ENCODE results near the gene AP1G2. TPM values are rescaled to one million over a fixed set of nuclear protein-coding genes. Genes with fewer than 3 reads are reported as not detected.

The AP1G2 gene, protein sequence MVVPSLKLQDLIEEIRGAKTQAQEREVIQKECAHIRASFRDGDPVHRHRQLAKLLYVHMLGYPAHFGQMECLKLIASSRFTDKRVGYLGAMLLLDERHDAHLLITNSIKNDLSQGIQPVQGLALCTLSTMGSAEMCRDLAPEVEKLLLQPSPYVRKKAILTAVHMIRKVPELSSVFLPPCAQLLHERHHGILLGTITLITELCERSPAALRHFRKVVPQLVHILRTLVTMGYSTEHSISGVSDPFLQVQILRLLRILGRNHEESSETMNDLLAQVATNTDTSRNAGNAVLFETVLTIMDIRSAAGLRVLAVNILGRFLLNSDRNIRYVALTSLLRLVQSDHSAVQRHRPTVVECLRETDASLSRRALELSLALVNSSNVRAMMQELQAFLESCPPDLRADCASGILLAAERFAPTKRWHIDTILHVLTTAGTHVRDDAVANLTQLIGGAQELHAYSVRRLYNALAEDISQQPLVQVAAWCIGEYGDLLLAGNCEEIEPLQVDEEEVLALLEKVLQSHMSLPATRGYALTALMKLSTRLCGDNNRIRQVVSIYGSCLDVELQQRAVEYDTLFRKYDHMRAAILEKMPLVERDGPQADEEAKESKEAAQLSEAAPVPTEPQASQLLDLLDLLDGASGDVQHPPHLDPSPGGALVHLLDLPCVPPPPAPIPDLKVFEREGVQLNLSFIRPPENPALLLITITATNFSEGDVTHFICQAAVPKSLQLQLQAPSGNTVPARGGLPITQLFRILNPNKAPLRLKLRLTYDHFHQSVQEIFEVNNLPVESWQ
- 10.2 and 15.8 TPM in 2 replicates for total RNA-seq (2014; rRNA removed; shearing (Covaris generic))

DNA sequence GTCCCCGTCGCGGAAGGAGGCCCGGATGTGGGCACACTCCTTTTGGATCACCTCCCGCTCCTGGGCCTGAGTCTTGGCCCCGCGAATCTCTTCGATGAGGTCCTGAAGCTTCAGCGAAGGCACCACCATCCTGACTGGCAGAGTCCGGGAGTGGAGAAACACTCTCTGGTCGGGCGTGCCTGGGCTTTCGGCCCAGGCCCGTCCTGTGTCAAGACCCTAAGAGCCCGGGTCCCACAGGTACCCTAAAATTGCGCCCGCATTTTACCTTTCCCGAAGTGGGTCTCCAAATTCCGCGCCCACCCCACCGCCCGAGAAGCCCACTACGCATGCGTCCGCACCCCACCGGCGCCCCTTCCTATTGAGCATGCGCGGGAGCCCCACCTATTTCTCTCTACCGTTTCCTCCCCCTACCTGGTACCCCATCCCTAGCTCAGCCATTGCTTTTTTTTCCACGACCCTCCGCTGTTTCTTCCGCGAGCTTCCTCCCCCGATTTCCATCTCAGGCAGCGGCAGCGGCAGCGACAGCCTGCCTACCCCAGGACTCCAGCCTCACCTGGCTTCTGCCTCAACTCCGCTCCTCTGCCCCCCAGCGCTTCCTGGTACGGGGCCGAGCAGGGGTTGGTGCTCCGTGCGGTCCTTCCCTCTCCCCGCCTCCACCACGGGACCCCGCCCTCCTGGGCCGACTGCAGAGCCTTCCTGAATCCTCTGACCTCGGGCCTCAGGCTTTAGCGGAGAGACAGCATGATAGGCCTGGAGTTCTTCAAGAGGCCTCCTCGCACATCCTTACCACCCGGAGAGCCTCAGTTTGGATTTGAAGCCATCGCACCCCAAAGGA lies at the start of gene AP1G2:
Gene AP1G2, minus strand, starts transcription at position 606 of the 835 bp plus-strand sequence. Its CDS starts 477 bp downstream, at position 129.

DNA sequence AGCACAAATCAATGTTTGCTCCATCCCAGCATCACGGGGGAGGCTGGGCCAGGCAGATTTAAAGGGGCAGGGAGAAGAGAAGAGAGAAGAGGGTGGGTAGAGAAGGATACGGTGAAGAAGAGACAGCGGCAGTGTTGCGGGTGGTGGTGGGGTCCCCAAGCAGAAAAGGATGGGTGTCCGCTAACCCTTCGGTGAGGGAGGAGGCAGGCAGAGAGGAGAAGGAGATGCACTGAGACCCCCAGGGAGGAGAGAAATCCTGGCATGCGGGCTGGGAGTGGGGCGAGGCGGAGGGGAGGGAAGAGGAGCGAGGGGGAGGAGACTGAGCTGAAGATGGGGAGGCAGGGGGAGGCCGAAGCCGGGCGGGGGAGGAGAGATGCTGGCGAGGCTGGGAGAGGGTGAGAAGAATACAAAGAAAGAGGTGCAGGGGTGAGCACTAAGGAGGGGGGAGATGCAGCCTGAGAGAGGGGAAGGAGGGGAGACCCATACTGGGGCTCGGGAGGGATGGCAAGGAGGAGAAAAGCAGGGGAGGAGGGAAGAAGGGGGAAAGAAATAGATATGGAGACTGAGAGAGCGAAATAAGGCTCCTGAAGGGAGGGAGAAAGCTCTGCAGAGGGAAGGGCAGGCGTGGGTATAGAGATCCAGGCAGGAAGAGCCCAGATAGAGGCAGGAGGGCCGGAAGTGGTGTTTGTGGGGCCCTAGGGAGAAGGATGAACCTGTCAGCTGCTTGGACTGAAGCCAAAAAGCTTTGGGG lies 11.1 kb upstream of the AP1G2 start, which contains the start of gene JPH4:
Gene JPH4, minus strand, starts transcription at position 231 of the 751 bp plus-strand sequence. CDS start 1,337 bp downstream, outside the sequence.

DNA sequence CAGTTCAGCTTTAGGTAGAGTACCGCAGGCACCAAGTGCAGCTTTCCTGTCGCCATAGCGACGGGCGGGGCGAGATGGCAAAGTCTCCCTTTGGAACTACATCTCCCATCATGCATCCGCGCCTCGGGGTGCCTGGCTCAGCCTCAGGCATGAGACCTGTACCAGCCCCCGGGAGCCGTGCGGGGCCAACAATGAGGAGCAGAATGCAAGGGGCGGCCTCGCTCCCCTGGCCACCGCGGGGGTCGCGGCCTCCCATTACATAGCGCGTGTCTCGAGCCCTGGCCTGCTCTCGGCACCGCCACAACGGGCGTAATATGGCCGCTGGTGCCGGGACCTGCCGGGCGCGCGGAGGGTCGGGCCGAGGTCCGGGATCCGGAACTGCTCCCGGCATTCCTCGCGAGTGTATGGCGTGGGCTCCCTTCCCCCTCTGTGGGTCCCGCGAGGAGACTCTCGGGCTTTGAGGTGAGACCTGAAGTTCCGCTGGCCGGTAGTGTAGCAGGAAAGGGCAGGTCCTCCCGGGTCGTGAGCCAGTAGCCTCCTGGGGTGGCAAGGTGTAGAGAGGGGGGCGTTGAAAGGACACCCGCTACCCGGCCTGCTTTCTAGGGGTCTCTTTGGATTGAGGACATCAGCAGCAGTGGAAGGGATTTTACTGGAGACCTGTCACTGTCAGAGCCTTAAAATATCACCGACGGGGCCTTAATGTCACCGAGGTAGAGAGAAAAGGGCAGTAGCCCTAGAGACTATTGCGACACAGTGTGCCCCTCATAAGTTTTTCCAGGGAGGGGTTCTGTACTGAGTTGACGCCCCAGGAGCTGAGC lies 11.5 kb downstream of the AP1G2 start, which contains the start of gene THTPA:
Gene THTPA, plus strand, starts transcription at position 390 of the 818 bp plus-strand sequence. CDS start 487 bp downstream, outside the sequence.

DNA sequence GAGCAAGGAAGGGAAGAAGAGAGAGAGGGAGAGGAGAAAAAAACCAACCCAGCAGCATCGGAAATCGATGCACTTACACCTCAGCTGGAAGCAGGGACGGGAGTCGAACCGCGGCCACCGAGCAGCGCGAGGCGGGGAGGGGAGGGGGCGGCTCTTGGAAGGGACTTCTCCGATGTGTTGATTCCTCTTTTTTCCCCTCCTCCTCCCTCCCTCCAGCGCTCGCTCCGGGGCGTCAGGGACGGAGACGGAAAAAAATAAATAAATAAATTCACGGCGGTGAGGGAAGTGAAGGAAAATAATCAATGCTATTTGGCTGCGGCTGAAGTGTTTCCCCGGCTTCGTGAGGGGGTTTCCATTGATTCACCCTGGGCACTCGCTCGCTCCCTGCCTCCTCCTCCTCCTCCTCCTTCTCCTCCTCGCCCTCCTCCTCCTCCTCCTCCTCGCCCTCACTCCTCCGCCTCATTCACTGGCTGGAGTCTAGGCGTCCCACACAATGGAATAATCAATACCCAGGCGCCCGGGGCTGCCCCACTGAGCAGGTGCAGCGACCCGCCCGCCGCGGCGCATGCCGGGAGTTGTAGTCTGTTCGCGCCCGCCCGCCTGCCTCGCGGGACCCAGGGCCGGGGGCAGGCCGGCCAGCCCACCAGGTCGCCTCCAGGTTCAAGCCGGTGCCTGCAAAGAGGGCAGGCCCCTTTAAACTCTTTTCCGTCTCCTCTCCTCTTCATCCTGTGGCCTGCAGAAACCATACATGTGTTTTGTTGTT lies 16.1 kb downstream of the AP1G2 start, which contains the start of gene ZFHX2:
Gene ZFHX2, minus strand, starts transcription at position 500 of the 763 bp plus-strand sequence. CDS start 16,440 bp downstream, outside the sequence.

Other genes starting within 250 kb of the AP1G2 start
- gene PABPN1, start 246.3 kb downstream of the AP1G2 start, total RNA-seq (2014; rRNA removed; shearing (Covaris generic)): 61.8 and 73.0 TPM in 2 replicates
- 0.64 and 2.1 TPM in 2 replicates for gene SLC22A17, start 214.9 kb downstream of the AP1G2 start, total RNA-seq (2014; rRNA removed; shearing (Covaris generic))
- gene EFS, start 202.6 kb downstream of the AP1G2 start, total RNA-seq (2014; rRNA removed; shearing (Covaris generic)): not detected in 2 replicates
- gene IL25, start 195.0 kb downstream of the AP1G2 start, total RNA-seq (2014; rRNA removed; shearing (Covaris generic)): not detected in 2 replicates
- 0.64 and 0.98 TPM in 2 replicates for gene CMTM5, start 190.7 kb downstream of the AP1G2 start, total RNA-seq (2014; rRNA removed; shearing (Covaris generic))
- not detected in 2 replicates for gene MYH6, start 159.5 kb downstream of the AP1G2 start, total RNA-seq (2014; rRNA removed; shearing (Covaris generic))
- gene MYH7, start 132.1 kb downstream of the AP1G2 start, total RNA-seq (2014; rRNA removed; shearing (Covaris generic)): not detected in 2 replicates
- 74.9 and 83.3 TPM in 2 replicates for gene NGDN, start 98.1 kb downstream of the AP1G2 start, total RNA-seq (2014; rRNA removed; shearing (Covaris generic))
- gene ZFHX2, start 16.0 kb downstream of the AP1G2 start, total RNA-seq (2014; rRNA removed; shearing (Covaris generic)): 0.26 and 1.5 TPM in 2 replicates
- 15.9 and 23.6 TPM in 2 replicates for gene THTPA, start 11.5 kb downstream of the AP1G2 start, total RNA-seq (2014; rRNA removed; shearing (Covaris generic))
- not detected in 2 replicates for gene JPH4, start 11.0 kb upstream of the AP1G2 start, total RNA-seq (2014; rRNA removed; shearing (Covaris generic))
- gene DHRS2, start 68.6 kb upstream of the AP1G2 start, total RNA-seq (2014; rRNA removed; shearing (Covaris generic)): 14.6 and 15.6 TPM in 2 replicates